Measurements from ENCODE around the gene NPSR1.

DNA sequence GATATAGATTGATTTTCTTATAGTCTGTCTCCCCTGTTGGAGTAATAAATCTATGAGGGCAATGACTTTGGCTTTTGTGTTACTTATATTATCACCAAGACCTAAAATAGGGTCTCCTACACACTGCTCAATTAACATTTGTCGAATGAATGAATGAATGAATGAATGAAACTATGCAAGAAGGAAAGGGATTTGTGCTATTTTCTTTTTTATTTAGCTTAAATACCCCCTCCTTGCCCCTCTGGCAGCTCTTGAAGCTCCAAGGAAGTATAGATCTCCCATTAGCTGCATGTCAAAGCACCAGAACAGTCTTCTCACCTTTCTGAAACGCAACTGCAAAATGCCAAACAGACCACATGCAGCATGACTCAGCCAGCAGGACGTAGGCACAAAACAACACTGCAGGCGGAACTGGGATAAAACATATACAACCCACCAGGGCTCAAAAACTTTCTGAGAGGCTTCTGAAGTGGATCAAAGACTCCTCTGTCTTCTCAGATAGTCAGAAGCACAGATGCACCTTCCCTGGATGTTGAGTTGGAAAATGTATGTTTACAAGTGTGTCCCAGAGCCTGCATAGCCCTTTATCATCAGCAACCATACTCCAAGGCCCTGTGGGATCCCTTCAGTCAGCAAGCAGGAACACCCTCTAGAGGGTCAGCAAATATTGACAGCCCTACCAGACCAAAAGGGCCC lies 187.8 kb downstream of the NPSR1 start:
- TF ChIP-seq, protein P1, sequence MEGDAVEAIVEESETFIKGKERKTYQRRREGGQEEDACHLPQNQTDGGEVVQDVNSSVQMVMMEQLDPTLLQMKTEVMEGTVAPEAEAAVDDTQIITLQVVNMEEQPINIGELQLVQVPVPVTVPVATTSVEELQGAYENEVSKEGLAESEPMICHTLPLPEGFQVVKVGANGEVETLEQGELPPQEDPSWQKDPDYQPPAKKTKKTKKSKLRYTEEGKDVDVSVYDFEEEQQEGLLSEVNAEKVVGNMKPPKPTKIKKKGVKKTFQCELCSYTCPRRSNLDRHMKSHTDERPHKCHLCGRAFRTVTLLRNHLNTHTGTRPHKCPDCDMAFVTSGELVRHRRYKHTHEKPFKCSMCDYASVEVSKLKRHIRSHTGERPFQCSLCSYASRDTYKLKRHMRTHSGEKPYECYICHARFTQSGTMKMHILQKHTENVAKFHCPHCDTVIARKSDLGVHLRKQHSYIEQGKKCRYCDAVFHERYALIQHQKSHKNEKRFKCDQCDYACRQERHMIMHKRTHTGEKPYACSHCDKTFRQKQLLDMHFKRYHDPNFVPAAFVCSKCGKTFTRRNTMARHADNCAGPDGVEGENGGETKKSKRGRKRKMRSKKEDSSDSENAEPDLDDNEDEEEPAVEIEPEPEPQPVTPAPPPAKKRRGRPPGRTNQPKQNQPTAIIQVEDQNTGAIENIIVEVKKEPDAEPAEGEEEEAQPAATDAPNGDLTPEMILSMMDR (tag by site-specific recombination; IDR thresholded peaks at IDR 0.05): no peak
- TF ChIP-seq ZNF121 (tag by site-specific recombination; IDR thresholded peaks at IDR 0.05): no peak
- TF ChIP-seq ZBTB7A (tag by site-specific recombination; IDR thresholded peaks at IDR 0.05; ENCODE audit: low read depth): no peak
- TF ChIP-seq ZNF146 (tag by site-specific recombination; IDR thresholded peaks at IDR 0.05): no peak
- TF ChIP-seq ZNF830 (tag by site-specific recombination; IDR thresholded peaks at IDR 0.05; ENCODE audit: low read depth): no peak
- TF ChIP-seq ZNF292 (tag by site-specific recombination; IDR thresholded peaks at IDR 0.05; ENCODE audit: borderline replicate concordance, low read depth): no peak
- no peak for TF ChIP-seq ZNF600 (tag by site-specific recombination; IDR thresholded peaks at IDR 0.05)
- TF ChIP-seq, protein P2, sequence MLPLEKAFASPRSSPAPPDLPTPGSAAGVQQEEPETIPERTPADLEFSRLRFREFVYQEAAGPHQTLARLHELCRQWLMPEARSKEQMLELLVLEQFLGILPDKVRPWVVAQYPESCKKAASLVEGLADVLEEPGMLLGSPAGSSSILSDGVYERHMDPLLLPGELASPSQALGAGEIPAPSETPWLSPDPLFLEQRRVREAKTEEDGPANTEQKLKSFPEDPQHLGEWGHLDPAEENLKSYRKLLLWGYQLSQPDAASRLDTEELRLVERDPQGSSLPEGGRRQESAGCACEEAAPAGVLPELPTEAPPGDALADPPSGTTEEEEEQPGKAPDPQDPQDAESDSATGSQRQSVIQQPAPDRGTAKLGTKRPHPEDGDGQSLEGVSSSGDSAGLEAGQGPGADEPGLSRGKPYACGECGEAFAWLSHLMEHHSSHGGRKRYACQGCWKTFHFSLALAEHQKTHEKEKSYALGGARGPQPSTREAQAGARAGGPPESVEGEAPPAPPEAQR (tag by site-specific recombination; IDR thresholded peaks at IDR 0.05): no peak

All from HEK293 (cell line).